H1 (cell line): ENCODE results near the gene ATP13A2. TPM values are rescaled to one million over a fixed set of nuclear protein-coding genes. Genes with fewer than 3 reads are reported as not detected.

Experiments
- ASH2L ChIP-seq: fragments of 200-600, 300-600 bp; sonication (generic); IDR thresholded peaks from one replicate; pipeline ENCODE4 v1.7.1; 2017; ENCODE audit warnings: low read length
- EGR1 ChIP-seq: IDR thresholded peaks from 2 replicates; pipeline ENCODE4 v1.6.1; 2011; ENCODE audit warnings: low read depth, low read length, borderline replicate concordance
- NRF1 ChIP-seq: IDR thresholded peaks from 2 replicates; pipeline ENCODE4 v1.6.1; 2011; ENCODE audit warnings: mild to moderate bottlenecking, low read depth, low read length, improper control_type of control experiment
- polyA plus RNA-seq, 7 experiments: library from polyadenylated mRNA; depleted of rRNA in 3 of 7; stranded (reverse) in 5 of 7; unstranded in 2 of 7; fragments of >200 nt in 5 of 7; fragments of 200-250 nt in 2 of 7; gene quantifications; 1 replicate in 5 of 7; 2 replicates in 1 of 7; 4 replicates in 1 of 7; pipeline versions ENCODE4 v1.2.1 to v1.2.3, GENCODE V29; 2011 to 2013; ENCODE audit warnings: missing spikeins in 2 of 7, mixed read lengths in 2 of 7
- total RNA-seq: library from RNA; stranded (reverse); fragmentation: NEBNext Ultra II Directional; extraction: Animal tissue kit (Norgen Biotek cat#: 25700); gene quantifications from 2 replicates; pipeline ENCODE4 v1.2.1, GENCODE V29; 2021

Gene ATP13A2
- total and polyA plus RNA-seq, 2 of the 8 experiments (the other 6 are each of a cell fraction or from before 2014, with no cell fraction given), result 82.1 to 83.6 TPM

GRCh38 chr1:17032741-17033140 lies 21.0 kb upstream of the ATP13A2 start (continued):
- no peak for TF ChIP-seq EGR1
- TF ChIP-seq ASH2L, result no peak
- no peak for TF ChIP-seq NRF1
